ENCODE data around the gene EXOC6B.
"Not testable (repeated sequence)": the region's sequence is repeated elsewhere in the genome, so short reads cannot be mapped to it uniquely, and the experiment has no call there.

The EXOC6B gene

DNA sequence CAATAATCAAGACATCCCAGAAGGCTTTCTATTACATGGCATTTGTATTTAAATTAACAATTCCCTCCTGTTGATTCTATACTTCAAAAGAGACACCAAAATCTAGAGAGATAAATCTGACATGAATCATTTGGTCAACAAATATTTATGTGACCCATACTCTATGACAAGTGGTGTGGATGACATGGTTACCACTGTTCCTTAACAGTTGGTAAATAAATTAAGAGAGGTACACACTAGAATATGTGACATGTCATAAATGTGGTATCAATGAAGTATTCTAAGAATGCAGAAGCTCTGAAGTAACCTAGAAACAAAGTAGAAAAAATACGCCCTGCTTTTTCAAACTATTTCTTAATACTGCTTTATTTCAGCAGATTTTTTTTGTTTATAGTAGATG is 255.4 kb downstream of the EXOC6B start:
- H3K4me1 ChIP-seq = no peaks in the 10 kb centered on the region
- H3K9me3 ChIP-seq = no peaks in the 10 kb centered on the region
- H3K4me3 ChIP-seq = no peak overlapping the region
- in situ Hi-C loops (cut with MboI; ENCODE audit: low sequenced_read_pairs) = no loop called here
- no peak for DNase-seq (ENCODE audit: low spot score in 2 of 2)
- H3K36me3 ChIP-seq (replicated peaks) = no peaks in the 10 kb centered on the region
- no peaks in the 10 kb centered on the region for H3K27me3 ChIP-seq (ENCODE audit: low read depth)

DNA sequence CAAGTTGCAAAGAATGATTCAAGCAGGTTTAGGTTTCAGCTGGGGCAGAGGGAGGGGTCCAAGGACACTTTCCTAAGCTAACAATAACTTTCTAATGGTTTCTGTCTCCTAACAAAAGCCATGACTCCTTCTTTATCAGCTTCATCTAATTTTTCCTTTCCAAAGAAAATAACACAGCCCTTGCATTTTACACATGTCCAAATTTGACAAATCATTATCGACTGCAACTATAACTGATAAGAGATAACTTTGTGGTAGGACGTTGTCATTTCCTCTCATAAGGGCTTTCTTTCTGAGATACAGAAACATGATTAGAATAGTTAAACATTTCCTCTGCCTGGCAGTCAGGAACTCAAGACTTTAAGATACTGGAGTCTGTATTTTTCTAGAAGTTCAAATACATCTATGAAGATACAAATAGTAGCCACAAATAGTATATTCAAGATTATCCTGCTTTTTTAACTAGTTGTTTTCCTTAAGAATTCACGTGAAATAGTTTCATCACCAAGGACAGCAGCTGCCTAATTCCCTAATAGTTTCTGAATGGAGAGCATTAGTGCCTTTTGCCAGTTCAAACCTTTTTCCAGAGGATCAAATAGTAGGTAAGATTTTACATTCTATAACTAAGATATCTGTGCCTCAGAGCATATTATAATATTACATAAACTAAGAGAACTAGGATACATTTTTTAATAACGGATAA is 263.2 kb downstream of the EXOC6B start:
- DNase-seq (ENCODE audit: low spot score in 2 of 2) = no peak
- in situ Hi-C loops (cut with MboI; ENCODE audit: low sequenced_read_pairs) = no loop called here
- no peaks in the 10 kb centered on the region for H3K27me3 ChIP-seq (ENCODE audit: low read depth)
- no peaks in the 10 kb centered on the region for H3K4me1 ChIP-seq
- no peaks in the 10 kb centered on the region for H3K9me3 ChIP-seq
- no peak overlapping the region for H3K4me3 ChIP-seq
- H3K36me3 ChIP-seq (replicated peaks) = no peaks in the 10 kb centered on the region

DNA sequence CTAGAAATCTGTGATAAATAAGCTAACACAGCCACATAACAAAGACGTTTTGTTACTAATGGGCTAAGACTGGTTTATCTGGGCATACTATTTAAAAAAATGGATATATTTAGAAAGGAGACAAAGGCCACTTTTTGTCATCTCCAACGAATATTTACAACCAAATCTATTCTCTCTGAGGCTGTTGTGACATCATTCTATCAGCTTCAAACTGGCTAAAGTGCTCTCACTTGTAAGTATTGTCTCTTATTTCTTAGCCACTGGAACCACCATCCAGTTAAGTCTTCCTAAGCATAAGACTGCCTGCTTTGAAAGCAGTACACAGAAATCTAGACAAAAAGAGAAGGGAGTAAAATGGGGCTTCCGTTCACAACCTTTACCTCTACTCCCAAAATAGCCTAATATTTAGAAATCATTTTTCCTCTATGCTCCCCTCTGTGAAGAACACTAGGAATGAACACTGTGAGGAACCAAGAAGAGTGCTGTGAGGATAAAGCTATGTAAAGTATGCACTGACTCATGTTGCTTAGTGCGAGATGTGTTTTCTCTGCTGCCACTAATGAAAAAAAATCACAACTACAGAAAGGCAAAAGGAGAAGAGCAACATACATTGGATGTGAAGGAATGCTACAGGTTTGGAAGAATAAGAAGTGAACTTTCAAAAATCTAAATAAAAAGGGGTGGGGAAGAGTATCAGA is 264.1 kb downstream of the EXOC6B start:
- no peak for DNase-seq (ENCODE audit: low spot score in 2 of 2)
- in situ Hi-C loops (cut with MboI; ENCODE audit: low sequenced_read_pairs) = no loop called here
- H3K36me3 ChIP-seq (replicated peaks) = no peaks in the 10 kb centered on the region

DNA sequence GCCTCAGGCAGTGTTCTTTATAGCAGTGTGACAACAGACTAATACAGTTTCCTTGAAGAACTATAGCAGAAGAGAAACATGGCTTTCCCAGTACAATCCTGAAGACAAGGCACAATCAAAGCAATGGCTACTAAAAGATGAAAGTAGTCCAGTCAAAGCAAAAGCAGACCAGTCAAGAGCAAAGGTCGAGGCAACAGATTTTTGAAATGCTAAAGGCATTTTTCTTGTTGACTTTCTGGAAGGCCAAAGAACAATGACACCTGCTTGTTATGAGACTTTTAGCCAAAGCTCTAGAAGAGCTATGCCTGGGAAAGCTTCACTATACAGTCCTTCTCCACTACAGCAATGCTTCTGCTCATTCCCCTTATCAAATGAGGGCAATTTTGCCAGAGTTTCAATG is 269.9 kb downstream of the EXOC6B start:
- Histone ChIP-seq H3K9me3 (no peaks in the 10 kb centered on the region), H3K36me3 (replicated peaks) (no peaks in the 10 kb centered on the region), H3K4me1 (no peaks in the 10 kb centered on the region), H3K27me3 (ENCODE audit: low read depth) (no peaks in the 10 kb centered on the region), H3K4me3 (no peak overlapping the region)
- no peak for DNase-seq (ENCODE audit: low spot score in 2 of 2)
- in situ Hi-C loops (cut with MboI; ENCODE audit: low sequenced_read_pairs) = no loop called here

More for the DNA sequence above, 264.1 kb downstream of the EXOC6B start:
- Histone ChIP-seq H3K4me3 (no peak overlapping the region), H3K9me3 (no peaks in the 10 kb centered on the region), H3K4me1 (no peaks in the 10 kb centered on the region), H3K27me3 (ENCODE audit: low read depth) (no peaks in the 10 kb centered on the region)

DNA sequence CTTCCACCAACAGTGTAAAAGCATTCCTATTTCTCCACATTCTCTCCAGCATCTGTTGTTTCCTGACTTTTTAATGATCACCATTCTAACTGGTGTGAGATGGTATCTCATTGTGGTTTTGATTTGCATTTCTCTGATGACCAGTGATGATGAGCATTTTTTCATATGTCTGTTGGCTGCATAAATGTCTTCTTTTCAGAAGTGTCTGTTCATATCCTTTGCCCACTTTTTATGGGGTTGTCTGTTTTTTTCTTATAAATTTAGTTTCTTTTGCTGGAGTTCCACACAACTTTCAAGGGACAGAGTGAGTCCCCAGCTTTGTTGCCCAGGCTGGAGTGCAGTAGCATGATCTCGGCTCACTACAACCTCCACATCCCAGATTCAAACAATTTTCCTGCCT is 270.5 kb downstream of the EXOC6B start:
- H3K27me3 ChIP-seq (ENCODE audit: low read depth); in situ Hi-C loops (cut with MboI; ENCODE audit: low sequenced_read_pairs); H3K4me1 ChIP-seq; H3K9me3 ChIP-seq; DNase-seq (ENCODE audit: low spot score in 2 of 2); H3K36me3 ChIP-seq (replicated peaks); H3K4me3 ChIP-seq: not testable (repeated sequence)

DNA sequence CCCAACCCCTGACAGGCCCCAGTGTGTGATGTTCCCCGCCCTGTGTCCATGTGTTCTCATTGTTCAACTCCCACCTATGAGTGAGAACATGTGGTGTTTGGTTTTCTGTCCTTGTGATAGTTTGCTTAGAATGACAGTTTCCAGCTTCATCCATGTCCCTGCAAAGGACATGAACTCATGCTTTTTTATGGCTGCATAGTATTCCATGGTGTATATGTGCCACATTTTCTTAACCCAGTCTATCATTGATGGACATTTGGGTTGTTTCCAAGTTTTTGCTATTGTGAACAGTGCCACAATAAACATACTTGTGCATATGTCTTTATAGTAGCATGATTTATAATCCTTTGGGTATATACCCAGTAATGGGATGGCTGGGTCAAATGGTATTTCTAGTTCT is 270.9 kb downstream of the EXOC6B start:
- H3K9me3 ChIP-seq; H3K36me3 ChIP-seq (replicated peaks); H3K27me3 ChIP-seq (ENCODE audit: low read depth); H3K4me1 ChIP-seq; H3K4me3 ChIP-seq; DNase-seq (ENCODE audit: low spot score in 2 of 2); in situ Hi-C loops (cut with MboI; ENCODE audit: low sequenced_read_pairs): not testable (repeated sequence)

DNA sequence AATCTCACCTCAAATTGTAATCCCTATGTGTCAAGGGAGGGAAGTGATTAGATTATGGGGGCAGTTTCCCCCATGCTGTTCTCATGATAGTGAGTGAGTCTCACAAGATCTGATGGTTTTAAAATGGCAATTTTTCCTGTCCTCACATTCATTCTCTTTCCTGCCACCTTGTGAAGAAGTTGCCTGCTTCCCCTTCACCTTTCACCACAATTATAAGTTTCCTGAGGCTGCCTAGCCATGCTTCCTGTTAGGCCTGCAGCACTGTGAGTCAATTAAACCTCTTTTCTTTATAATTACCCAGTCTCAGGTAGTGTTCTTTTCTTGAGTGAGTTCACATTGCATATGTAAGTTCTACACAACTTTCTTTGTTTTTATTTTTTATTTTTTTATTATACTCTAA is 271.5 kb downstream of the EXOC6B start:
- Histone ChIP-seq H3K36me3 (replicated peaks) (no peaks in the 10 kb centered on the region), H3K4me1 (no peaks in the 10 kb centered on the region), H3K27me3 (ENCODE audit: low read depth) (no peaks in the 10 kb centered on the region), H3K4me3 (no peak overlapping the region), H3K9me3 (no peaks in the 10 kb centered on the region)
- in situ Hi-C loops (cut with MboI; ENCODE audit: low sequenced_read_pairs) = no loop called here
- no peak for DNase-seq (ENCODE audit: low spot score in 2 of 2)

DNA sequence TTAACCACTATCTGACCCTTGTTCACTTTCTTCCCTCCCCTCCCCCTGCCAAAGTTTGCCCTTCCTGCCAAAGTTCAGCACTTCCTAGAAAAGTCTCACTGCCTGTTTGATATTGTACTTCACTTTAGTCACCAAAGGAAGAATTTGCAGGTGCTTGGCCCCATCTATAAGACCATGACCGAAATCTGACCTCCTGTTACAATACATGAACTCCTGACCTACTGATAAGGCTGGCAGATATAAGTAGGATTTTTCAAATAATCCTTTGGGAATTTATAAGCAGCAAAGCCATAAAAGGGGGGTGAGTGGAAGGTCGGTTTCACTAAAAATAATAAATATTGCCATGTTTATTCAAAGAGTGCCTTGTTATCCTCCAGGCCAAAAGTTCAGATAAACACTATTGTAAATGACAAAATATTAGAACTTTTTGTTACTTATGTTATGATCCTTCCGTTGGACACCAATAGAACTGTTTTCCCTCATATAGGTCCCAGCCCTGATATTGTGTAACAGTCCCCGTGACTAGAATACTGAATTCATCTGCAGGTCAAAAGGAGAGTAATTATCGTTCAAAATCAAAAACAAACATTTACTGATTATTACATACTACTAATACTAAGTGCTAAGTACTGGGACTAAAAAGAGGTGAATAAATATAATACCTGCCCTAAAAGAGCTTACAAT is 277.6 kb downstream of the EXOC6B start:
- H3K4me3 ChIP-seq = no peak overlapping the region
- in situ Hi-C loops (cut with MboI; ENCODE audit: low sequenced_read_pairs) = no loop called here

DNA sequence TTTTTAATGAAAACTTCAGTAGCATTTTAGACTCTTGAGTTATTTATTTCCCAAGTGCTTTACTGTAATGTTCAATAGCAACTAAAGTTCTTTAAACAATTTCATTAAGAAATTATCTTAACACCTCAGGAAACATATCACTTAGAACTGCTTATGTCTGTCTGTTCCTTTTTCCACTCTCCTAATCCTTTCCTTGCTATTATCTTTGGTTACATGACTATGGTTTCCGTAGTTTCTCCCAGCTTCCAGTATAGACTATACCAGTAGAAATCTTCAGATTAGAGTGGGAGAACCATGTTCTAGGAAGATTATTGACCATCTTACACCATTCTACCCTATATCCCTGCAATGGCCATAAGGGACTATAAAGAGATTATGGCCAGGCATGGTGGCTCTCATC is 280.0 kb downstream of the EXOC6B start:
- in situ Hi-C loops (cut with MboI; ENCODE audit: low sequenced_read_pairs) = no loop called here
- no peaks in the 10 kb centered on the region for H3K36me3 ChIP-seq (replicated peaks)

More for the DNA sequence above, 277.6 kb downstream of the EXOC6B start:
- Histone ChIP-seq H3K36me3 (replicated peaks) (no peaks in the 10 kb centered on the region), H3K9me3 (no peaks in the 10 kb centered on the region), H3K4me1 (no peaks in the 10 kb centered on the region), H3K27me3 (ENCODE audit: low read depth) (no peaks in the 10 kb centered on the region)
- no peak for DNase-seq (ENCODE audit: low spot score in 2 of 2)

DNA sequence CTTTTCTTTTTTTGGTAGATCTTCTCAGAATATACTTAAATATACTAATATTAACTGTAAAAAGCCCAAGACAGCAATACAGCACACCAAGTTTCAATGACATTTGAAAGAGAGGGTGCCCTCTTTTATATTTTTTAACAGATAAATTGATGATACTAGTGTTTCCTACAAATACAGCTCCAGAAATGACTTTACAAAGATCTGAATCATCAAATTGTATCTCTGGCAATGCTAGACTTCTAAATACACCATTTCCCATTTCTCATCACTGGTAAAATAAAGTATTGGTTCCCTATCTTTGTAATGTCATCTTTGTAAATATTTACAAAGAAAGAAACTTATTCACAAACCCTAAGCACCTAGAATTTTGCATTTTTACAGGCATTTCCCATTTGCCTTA is 281.3 kb downstream of the EXOC6B start:
- no peaks in the 10 kb centered on the region for H3K9me3 ChIP-seq
- in situ Hi-C loops (cut with MboI; ENCODE audit: low sequenced_read_pairs) = no loop called here
- no peaks in the 10 kb centered on the region for H3K27me3 ChIP-seq (ENCODE audit: low read depth)
- DNase-seq (ENCODE audit: low spot score in 2 of 2) = no peak
- H3K36me3 ChIP-seq (replicated peaks) = no peaks in the 10 kb centered on the region
- no peak overlapping the region for H3K4me3 ChIP-seq
- H3K4me1 ChIP-seq = no peaks in the 10 kb centered on the region

More for the DNA sequence above, 280.0 kb downstream of the EXOC6B start:
- H3K27me3 ChIP-seq (ENCODE audit: low read depth) = no peaks in the 10 kb centered on the region
- H3K4me1 ChIP-seq = no peaks in the 10 kb centered on the region
- no peak overlapping the region for H3K4me3 ChIP-seq
- H3K9me3 ChIP-seq = no peaks in the 10 kb centered on the region
- no peak for DNase-seq (ENCODE audit: low spot score in 2 of 2)

DNA sequence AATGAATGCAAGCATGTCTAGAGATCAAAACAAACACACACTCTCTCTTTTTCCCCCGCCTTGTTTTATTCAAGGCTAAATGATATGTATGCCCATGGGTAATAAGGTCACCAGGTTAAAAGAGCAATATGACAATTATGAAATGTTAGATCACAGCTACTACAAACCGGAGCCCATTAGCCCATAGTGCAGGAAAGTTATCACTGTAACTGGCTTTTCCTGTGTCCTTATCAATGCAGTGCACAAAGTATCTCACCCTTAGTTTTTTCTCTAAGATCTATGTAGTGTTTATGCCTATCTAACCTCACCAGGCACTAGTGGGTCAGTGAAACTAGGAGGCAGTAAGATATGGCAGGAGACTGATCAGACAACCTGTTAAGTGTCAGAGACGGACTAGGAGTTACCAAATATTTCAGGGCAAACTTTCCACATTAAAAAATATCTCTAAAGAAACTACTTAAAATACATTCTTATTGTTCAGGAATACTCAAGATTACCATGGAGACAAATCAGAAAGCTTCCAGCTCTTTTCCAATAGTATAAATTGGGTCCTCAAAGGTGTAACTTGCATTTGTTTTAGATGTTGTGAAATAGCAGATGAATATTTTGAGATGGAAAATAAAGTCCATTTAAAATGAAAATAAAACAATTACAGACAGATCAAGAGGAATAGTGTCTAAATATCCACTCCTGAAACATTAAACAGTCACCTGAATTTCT is 282.2 kb downstream of the EXOC6B start:
- Histone ChIP-seq H3K4me3 (no peak overlapping the region), H3K9me3 (no peaks in the 10 kb centered on the region), H3K36me3 (replicated peaks) (no peaks in the 10 kb centered on the region), H3K27me3 (ENCODE audit: low read depth) (no peaks in the 10 kb centered on the region), H3K4me1 (no peaks in the 10 kb centered on the region)
- no peak for DNase-seq (ENCODE audit: low spot score in 2 of 2)
- in situ Hi-C loops (cut with MboI; ENCODE audit: low sequenced_read_pairs) = no loop called here

DNA sequence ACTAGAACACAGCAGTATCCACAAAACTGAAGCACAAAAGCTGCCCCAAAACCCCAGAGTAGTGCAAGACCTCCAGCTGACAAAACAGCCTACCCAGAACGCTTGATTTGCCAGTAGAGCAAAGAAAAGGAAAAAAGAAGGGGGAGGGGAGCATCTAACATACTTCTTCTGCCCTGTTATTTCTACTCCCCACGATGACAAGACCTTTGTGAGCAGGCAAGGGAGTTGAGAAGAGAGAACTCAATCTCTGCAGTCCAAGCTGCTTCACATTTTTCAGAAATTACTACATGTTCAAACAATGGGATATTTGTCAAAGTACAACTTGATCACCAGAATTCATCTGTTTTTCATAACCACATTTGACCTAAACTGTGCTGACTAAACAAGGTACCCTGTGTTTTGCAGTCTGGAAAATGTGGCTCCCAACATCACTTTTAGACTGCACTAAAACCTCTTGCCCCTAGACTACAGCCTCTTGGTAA is 286.7 kb downstream of the EXOC6B start:
- no peak overlapping the region for H3K4me3 ChIP-seq
- no peak for DNase-seq (ENCODE audit: low spot score in 2 of 2)
- no peaks in the 10 kb centered on the region for H3K36me3 ChIP-seq (replicated peaks)
- H3K9me3 ChIP-seq = no peaks in the 10 kb centered on the region
- H3K27me3 ChIP-seq (ENCODE audit: low read depth) = no peaks in the 10 kb centered on the region
- no peaks in the 10 kb centered on the region for H3K4me1 ChIP-seq
- in situ Hi-C loops (cut with MboI; ENCODE audit: low sequenced_read_pairs) = no loop called here

DNA sequence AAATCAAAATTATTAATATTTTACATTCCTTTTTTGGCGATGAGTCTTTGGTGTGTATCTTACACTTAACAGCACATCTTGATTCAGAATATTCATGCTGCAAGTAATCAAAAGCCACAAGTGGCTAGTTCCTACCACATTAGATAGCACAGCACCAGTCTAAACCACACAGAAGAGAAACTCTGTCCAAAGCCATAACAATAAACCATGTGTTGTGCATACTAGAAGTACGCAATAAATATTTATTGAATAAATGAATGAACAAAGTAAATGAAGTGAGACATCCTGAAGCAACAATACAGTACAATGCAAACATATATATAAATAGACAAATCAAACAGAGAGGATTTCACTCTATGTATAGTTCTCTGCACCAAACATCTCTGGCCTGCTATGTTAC is 287.3 kb downstream of the EXOC6B start:
- Histone ChIP-seq H3K36me3 (replicated peaks) (no peaks in the 10 kb centered on the region), H3K9me3 (no peaks in the 10 kb centered on the region), H3K4me1 (no peaks in the 10 kb centered on the region), H3K4me3 (no peak overlapping the region), H3K27me3 (ENCODE audit: low read depth) (no peaks in the 10 kb centered on the region)
- DNase-seq (ENCODE audit: low spot score in 2 of 2) = no peak
- in situ Hi-C loops (cut with MboI; ENCODE audit: low sequenced_read_pairs) = no loop called here

DNA sequence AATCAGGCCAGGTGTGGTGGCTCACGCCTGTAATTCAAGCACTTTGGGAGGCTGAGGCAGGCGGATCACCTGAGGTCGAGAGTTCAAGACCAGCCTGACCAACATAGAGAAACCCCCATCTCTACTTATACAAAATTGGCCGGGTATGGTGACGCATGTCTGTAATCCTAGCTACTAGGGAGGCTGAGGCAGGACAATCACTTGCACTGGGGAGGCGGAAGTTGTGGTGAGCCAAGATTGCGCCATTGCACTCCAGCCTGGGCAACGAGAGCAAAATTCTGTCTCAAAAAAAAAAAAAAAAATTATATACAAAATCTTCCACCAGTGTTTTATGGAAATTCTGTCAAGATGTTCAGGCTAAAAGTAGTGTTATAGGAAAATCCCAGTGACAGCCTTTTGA is 290.2 kb downstream of the EXOC6B start:
- in situ Hi-C loops (cut with MboI; ENCODE audit: low sequenced_read_pairs); H3K27me3 ChIP-seq (ENCODE audit: low read depth); H3K36me3 ChIP-seq (replicated peaks); DNase-seq (ENCODE audit: low spot score in 2 of 2); H3K9me3 ChIP-seq; H3K4me1 ChIP-seq; H3K4me3 ChIP-seq: not testable (repeated sequence)

Data from HAP-1 (cell line).